Measurements from ENCODE around the gene CACNA1G.

GRCh38 chr17:50611634-50612033 lies 51.1 kb downstream of the CACNA1G start:
- TF ChIP-seq POLR2AphosphoS5 (IDR thresholded peaks at IDR 0.05) (no peak), CTCF (IDR thresholded peaks at IDR 0.05) (no peak), POLR2A (IDR thresholded peaks at IDR 0.05) (no peak)

Data from breast epithelium (tissue), 3 donors.